ENCODE data around the gene CCDC92. TPM values are rescaled to one million over a fixed set of nuclear protein-coding genes. Genes with fewer than 3 reads are reported as not detected.

CCDC92 gene
- total and polyA plus RNA-seq, 2 donors (not counting 3 experiments of a cell fraction or from before 2014, with no cell fraction given) = 41.2 to 41.6 TPM

DNA sequence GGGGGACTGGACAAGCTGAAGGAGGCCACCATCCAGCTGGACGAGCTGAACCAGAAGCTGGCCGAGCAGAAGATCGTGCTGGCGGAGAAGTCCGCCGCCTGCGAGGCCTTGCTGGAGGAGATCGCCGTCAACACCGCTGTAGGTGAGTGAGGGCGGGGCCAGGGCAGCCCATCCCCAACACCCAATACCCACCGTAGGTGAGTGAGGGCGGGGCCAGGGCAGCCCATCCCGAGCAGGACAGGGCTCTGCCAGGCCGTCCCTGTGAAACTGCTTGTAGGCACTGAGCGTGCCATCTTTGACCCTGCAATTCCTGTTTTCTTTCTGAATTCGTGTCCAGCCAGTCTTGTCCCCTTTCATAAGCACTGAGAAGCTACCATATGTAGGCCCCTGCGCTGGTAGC is 74.0 kb downstream of the CCDC92 start:
- Histone ChIP-seq H3K36me3 (ENCODE audit: control insufficient read depth in 2 of 2, extremely low read depth in 1 of 2, insufficient read depth in 2 of 2, low read length in 2 of 2) (no peaks in the 10 kb centered on the region), H3K4me2 (ENCODE audit: insufficient read depth, low read length) (no peak overlapping the region), H3K9ac (replicated peaks; ENCODE audit: extremely low read depth, insufficient read depth, low read length) (no peak overlapping the region), H3K9me3 (replicated peaks; ENCODE audit: control insufficient read depth, insufficient read depth, low read length) (no peaks in the 10 kb centered on the region), H3K79me2 (ENCODE audit: control insufficient read depth, insufficient read depth, low read length) (no peaks in the 10 kb centered on the region), H3K27ac (ENCODE audit: insufficient read depth, low read depth, low read length) (no peak overlapping the region), H3K9me1 (replicated peaks; ENCODE audit: control insufficient read depth, extremely low read depth, insufficient read depth, low read length) (no peaks in the 10 kb centered on the region), H2AFZ (ENCODE audit: low read depth, low read length) (no peak overlapping the region), H3K4me3 (replicated peaks in 1 of 3; ENCODE audit: insufficient read depth in 1 of 3, low read depth in 1 of 3, low read length in 3 of 3) (no peak overlapping the region), H3K4me1 (ENCODE audit: control insufficient read depth, extremely low read depth, insufficient read depth, low read length) (no peaks in the 10 kb centered on the region), H3K27me3 (ENCODE audit: control insufficient read depth in 2 of 2, insufficient read depth in 2 of 2, low read length in 2 of 2) (peaks cover 4 to 6% of the 10 kb centered on the region in 2 experiments), H4K20me1 (replicated peaks; ENCODE audit: control insufficient read depth, extremely low read depth, insufficient read depth, low read length) (no peaks in the 10 kb centered on the region)
- DNase-seq (ENCODE audit: low read depth, low spot score) = no peak
- BruUV-seq (replicated peaks) = no TSS peak
- no peak for FAIRE-seq
- dilution Hi-C loops (cut with MboI; ENCODE audit: extremely low pct_ligation_motif_present, low sequenced_read_pairs) (no loop called here), intact Hi-C loops (cut with micrococcal nuclease) (no loop called here)
- POLR2A ChIA-PET = no interaction called here
- CTCF ChIA-PET = no interaction called here
- TF ChIP-seq JUN (IDR thresholded peaks at IDR 0.05; ENCODE audit: borderline replicate concordance, insufficient read depth, insufficient read length, low read depth) (no peak), GATA2 (IDR thresholded peaks at IDR 0.05; ENCODE audit: insufficient read depth, insufficient read length, low read depth, low read length) (no peak), POLR2AphosphoS5 (IDR thresholded peaks at IDR 0.05; ENCODE audit: insufficient read depth, low read depth, low read length) (no peak), FOS (IDR thresholded peaks at IDR 0.05; ENCODE audit: borderline replicate concordance, insufficient read depth, low read length) (no peak), MYC (IDR thresholded peaks at IDR 0.05; ENCODE audit: low read depth, low read length) (no peak), POLR2A (IDR thresholded peaks at IDR 0.05; ENCODE audit: low read depth, low read length) (no peak), EZH2 (IDR thresholded peaks at IDR 0.05; ENCODE audit: borderline replicate concordance, low read depth, low read length, severe bottlenecking) (no peak)
- TF ChIP-seq, protein P1, sequence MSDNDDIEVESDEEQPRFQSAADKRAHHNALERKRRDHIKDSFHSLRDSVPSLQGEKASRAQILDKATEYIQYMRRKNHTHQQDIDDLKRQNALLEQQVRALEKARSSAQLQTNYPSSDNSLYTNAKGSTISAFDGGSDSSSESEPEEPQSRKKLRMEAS (IDR thresholded peaks at IDR 0.05; ENCODE audit: insufficient read depth, insufficient read length) = no peak
- TF ChIP-seq, protein P2, sequence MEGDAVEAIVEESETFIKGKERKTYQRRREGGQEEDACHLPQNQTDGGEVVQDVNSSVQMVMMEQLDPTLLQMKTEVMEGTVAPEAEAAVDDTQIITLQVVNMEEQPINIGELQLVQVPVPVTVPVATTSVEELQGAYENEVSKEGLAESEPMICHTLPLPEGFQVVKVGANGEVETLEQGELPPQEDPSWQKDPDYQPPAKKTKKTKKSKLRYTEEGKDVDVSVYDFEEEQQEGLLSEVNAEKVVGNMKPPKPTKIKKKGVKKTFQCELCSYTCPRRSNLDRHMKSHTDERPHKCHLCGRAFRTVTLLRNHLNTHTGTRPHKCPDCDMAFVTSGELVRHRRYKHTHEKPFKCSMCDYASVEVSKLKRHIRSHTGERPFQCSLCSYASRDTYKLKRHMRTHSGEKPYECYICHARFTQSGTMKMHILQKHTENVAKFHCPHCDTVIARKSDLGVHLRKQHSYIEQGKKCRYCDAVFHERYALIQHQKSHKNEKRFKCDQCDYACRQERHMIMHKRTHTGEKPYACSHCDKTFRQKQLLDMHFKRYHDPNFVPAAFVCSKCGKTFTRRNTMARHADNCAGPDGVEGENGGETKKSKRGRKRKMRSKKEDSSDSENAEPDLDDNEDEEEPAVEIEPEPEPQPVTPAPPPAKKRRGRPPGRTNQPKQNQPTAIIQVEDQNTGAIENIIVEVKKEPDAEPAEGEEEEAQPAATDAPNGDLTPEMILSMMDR (IDR thresholded peaks at IDR 0.05; ENCODE audit: extremely low read depth in 1 of 2, insufficient read depth in 1 of 2, low read depth in 1 of 2, low read length in 2 of 2) = no peak
